Uterus (tissue), 2 donors: ENCODE measurements around the gene CEP112.

Experiments
- POLR2A ChIP-seq, 2 donors: fragments of 450-650 bp; IDR thresholded peaks; one replicate each; pipeline ENCODE4 v1.6.1; 2016; ENCODE audit warnings: antibody characterized with exemption in 2 of 2, mild to moderate bottlenecking in 1 of 2, moderate library complexity in 1 of 2
- TF ChIP-seq, protein P1 (sequence below), 4 experiments: fragments of 200-600 bp in 2 of 4; fragments of 450-650 bp in 2 of 4; sonication (generic) in 2 of 4; IDR thresholded peaks; one replicate each; pipeline ENCODE4 v1.5.1; 2016 to 2019; ENCODE audit warnings: antibody characterized with exemption in 4 of 4, mild to moderate bottlenecking in 2 of 4, moderate library complexity in 1 of 4

DNA sequence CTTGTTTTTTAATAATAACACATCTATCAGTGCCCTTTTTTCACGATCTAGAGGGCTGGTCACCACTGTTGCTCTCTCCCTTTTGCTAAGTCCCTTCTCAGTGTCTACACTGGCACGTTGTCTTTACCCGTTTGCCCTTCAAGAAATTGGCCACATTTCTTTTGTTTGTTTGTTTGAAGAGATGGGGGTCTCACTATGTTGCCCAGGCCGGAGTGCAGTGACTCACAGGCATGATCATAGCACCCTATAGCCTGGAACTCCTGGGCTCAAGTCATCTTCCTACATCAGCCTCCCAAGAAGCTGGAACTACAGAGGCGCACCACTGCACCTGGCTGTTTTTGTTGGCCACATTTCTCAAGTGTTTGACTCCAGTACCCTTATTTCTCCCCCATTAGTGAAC, 492.5 kb downstream of the CEP112 start:
- TF ChIP-seq, protein P1, sequence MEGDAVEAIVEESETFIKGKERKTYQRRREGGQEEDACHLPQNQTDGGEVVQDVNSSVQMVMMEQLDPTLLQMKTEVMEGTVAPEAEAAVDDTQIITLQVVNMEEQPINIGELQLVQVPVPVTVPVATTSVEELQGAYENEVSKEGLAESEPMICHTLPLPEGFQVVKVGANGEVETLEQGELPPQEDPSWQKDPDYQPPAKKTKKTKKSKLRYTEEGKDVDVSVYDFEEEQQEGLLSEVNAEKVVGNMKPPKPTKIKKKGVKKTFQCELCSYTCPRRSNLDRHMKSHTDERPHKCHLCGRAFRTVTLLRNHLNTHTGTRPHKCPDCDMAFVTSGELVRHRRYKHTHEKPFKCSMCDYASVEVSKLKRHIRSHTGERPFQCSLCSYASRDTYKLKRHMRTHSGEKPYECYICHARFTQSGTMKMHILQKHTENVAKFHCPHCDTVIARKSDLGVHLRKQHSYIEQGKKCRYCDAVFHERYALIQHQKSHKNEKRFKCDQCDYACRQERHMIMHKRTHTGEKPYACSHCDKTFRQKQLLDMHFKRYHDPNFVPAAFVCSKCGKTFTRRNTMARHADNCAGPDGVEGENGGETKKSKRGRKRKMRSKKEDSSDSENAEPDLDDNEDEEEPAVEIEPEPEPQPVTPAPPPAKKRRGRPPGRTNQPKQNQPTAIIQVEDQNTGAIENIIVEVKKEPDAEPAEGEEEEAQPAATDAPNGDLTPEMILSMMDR (IDR thresholded peaks at IDR 0.05) = no peak
- no peak for TF ChIP-seq POLR2A (IDR thresholded peaks at IDR 0.05)
